ENCODE data around the gene ZNF557. TPM values are rescaled to one million over a fixed set of nuclear protein-coding genes. Genes with fewer than 3 reads are reported as not detected.

Gene ZNF557
- total RNA-seq, 1 donor from 2014 or later, result 11.1 TPM

- peak; percentile 8 for DNase-seq (ENCODE audit: low spot score)
These were observed 5.3 kb downstream of the ZNF557 start for GRCh38 chr19:7074705-7075282.

- DNase-seq (ENCODE audit: low spot score), result peak; percentile 9
These were observed 6.6 kb downstream of the ZNF557 start for GRCh38 chr19:7076151-7076550.

GRCh38 chr19:7078008-7078407 lies 8.5 kb downstream of the ZNF557 start:
- DNase-seq (ENCODE audit: low spot score), result no peak

- DNase-seq (ENCODE audit: low spot score), result no peak
These were observed 13.8 kb downstream of the ZNF557 start for GRCh38 chr19:7083076-7083956.

- no peak for DNase-seq (ENCODE audit: low spot score)
These were observed 19.5 kb downstream of the ZNF557 start for GRCh38 chr19:7088999-7089398.

GRCh38 chr19:7098096-7098495 lies 28.6 kb downstream of the ZNF557 start:
- no peak for DNase-seq (ENCODE audit: low spot score)

GRCh38 chr19:7098701-7099596 lies 29.4 kb downstream of the ZNF557 start:
- DNase-seq (ENCODE audit: low spot score), result peak; percentile 93

GRCh38 chr19:7099597-7099921 lies 30.1 kb downstream of the ZNF557 start:
- DNase-seq (ENCODE audit: low spot score), result no peak

GRCh38 chr19:7101498-7102253 lies 32.2 kb downstream of the ZNF557 start:
- DNase-seq (ENCODE audit: low spot score), result no peak

- DNase-seq (ENCODE audit: low spot score), result peak; percentile 31
These were observed 35.4 kb downstream of the ZNF557 start for GRCh38 chr19:7104747-7105447.

GRCh38 chr19:7106711-7107657 lies 37.5 kb downstream of the ZNF557 start:
- DNase-seq (ENCODE audit: low spot score), result no peak

- no peak for DNase-seq (ENCODE audit: low spot score)
These were observed 40.3 kb downstream of the ZNF557 start for GRCh38 chr19:7109678-7110289.

- DNase-seq (ENCODE audit: low spot score), result no peak
These were observed 43.2 kb downstream of the ZNF557 start for GRCh38 chr19:7112675-7113074.

GRCh38 chr19:7113233-7113632 lies 43.7 kb downstream of the ZNF557 start:
- DNase-seq (ENCODE audit: low spot score), result no peak

- DNase-seq (ENCODE audit: low spot score), result no peak
These were observed 46.2 kb downstream of the ZNF557 start for GRCh38 chr19:7115721-7116120.

- no peak for DNase-seq (ENCODE audit: low spot score)
These were observed 47.7 kb downstream of the ZNF557 start for GRCh38 chr19:7117248-7117647.

- DNase-seq (ENCODE audit: low spot score), result no peak
These were observed 50.1 kb downstream of the ZNF557 start for GRCh38 chr19:7119582-7119981.

- no peak for DNase-seq (ENCODE audit: low spot score)
These were observed 51.0 kb downstream of the ZNF557 start for GRCh38 chr19:7120499-7120898.

GRCh38 chr19:7122701-7123100 lies 53.2 kb downstream of the ZNF557 start:
- DNase-seq (ENCODE audit: low spot score), result no peak
